WERI-Rb-1 (cell line): ENCODE results near the gene TNFAIP8.

Experiments
- DNase-seq: peaks from one replicate; pipeline ENCODE4 v3.0.0-alpha.2; 2020
- H3K27ac ChIP-seq: fragments of 250-450 bp; sonication (Bioruptor Pico); 2 replicates; pipeline ENCODE4 v1.5.1; 2020; ENCODE audit warnings: mild to moderate bottlenecking, moderate library complexity
- H3K27me3 ChIP-seq: fragments of 250-450 bp; sonication (Bioruptor Pico); 2 replicates; pipeline ENCODE4 v1.5.1; 2021; ENCODE audit warnings: mild to moderate bottlenecking, low read depth, moderate library complexity; ENCODE audit not compliant: insufficient read depth, severe bottlenecking
- H3K36me3 ChIP-seq: fragments of 250-450 bp; sonication (Bioruptor Pico); 2 replicates; pipeline ENCODE4 v1.5.1; 2020; ENCODE audit warnings: mild to moderate bottlenecking, moderate library complexity
- H3K4me3 ChIP-seq: 2 replicates; pipeline ENCODE4 v1.5.1; 2011; ENCODE audit warnings: low read depth, mild to moderate bottlenecking, control low read depth, low read length
- H3K9me3 ChIP-seq: fragments of 250-450 bp; sonication (Bioruptor Pico); 2 replicates; pipeline ENCODE4 v1.5.1; 2021; ENCODE audit warnings: mild to moderate bottlenecking, moderate library complexity; ENCODE audit not compliant: severe bottlenecking
- TF ChIP-seq, protein P1 (sequence below): IDR thresholded peaks from 2 replicates; pipeline ENCODE4 v1.5.1; 2011; ENCODE audit warnings: low read depth, mild to moderate bottlenecking, control low read depth, inconsistent platforms, low read length

TNFAIP8 gene

GRCh38 chr5:119361594-119362125, 5.8 kb downstream of the TNFAIP8 start:
- TF ChIP-seq, protein P1, sequence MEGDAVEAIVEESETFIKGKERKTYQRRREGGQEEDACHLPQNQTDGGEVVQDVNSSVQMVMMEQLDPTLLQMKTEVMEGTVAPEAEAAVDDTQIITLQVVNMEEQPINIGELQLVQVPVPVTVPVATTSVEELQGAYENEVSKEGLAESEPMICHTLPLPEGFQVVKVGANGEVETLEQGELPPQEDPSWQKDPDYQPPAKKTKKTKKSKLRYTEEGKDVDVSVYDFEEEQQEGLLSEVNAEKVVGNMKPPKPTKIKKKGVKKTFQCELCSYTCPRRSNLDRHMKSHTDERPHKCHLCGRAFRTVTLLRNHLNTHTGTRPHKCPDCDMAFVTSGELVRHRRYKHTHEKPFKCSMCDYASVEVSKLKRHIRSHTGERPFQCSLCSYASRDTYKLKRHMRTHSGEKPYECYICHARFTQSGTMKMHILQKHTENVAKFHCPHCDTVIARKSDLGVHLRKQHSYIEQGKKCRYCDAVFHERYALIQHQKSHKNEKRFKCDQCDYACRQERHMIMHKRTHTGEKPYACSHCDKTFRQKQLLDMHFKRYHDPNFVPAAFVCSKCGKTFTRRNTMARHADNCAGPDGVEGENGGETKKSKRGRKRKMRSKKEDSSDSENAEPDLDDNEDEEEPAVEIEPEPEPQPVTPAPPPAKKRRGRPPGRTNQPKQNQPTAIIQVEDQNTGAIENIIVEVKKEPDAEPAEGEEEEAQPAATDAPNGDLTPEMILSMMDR: no peak
- no peak overlapping the region for H3K27ac ChIP-seq
- H3K36me3 ChIP-seq: 0 out of 2 replicates have a peak, but pooled peaks cover 4% of the 10 kb centered on the region
- no peaks in the 10 kb centered on the region for H3K9me3 ChIP-seq
- no peak for DNase-seq
- H3K27me3 ChIP-seq: no peaks in the 10 kb centered on the region
- no peak overlapping the region for H3K4me3 ChIP-seq

- Histone ChIP-seq H3K27ac (no peak overlapping the region), H3K9me3 (no peaks in the 10 kb centered on the region), H3K4me3 (no peak overlapping the region), H3K27me3 (no peaks in the 10 kb centered on the region), H3K36me3 (0 out of 2 replicates have a peak, but pooled peaks cover 4% of the 10 kb centered on the region)
- TF ChIP-seq, protein P1: no peak
- no peak for DNase-seq
Observed at GRCh38 chr5:119362714-119363113, 6.9 kb downstream of the TNFAIP8 start.

DNA sequence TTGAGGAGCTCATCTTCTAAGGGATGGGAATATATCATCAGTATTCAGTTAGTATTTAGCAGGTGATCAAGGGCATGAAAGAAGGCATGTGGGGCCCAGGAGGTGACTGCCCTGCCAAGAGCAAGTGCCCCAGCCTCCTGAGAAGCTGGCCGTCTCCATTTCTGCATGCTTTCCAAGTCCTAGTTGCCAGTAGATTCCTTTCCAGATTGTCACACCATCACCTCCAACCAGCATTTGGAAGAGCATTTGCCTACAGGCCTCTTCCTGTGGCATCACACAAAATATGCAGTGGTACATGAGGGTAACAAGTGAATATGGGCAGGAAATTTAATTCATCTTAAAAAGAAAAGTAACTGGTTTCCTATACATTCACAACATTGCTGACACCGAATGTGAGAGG, 7.5 kb downstream of the TNFAIP8 start:
- Histone ChIP-seq H3K9me3 (no peaks in the 10 kb centered on the region), H3K36me3 (0 out of 2 replicates have a peak, but pooled peaks cover 4% of the 10 kb centered on the region), H3K4me3 (no peak overlapping the region), H3K27ac (no peak overlapping the region), H3K27me3 (no peaks in the 10 kb centered on the region)
- no peak for DNase-seq
- TF ChIP-seq, protein P1: no peak

DNA sequence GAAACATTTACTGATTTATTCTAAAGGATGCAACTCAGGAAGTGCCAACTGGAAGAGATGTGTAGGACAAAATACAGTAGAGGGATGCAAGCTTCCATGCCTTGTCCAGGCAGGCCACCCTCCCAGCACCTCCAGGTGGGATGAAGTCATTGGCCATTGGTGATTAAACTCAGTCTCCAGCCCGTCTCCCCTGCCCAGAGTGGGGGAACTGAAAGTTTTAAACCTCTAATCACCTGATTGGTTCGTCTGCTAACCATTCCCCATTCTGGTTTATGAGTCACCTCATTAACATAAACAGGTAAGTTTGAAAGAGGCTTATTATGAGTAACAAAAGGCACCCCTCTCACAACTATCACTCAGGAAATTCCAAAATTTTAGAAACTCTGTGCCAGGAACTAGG, 8.1 kb downstream of the TNFAIP8 start:
- Histone ChIP-seq H3K27me3 (no peaks in the 10 kb centered on the region), H3K36me3 (0 out of 2 replicates have a peak, but pooled peaks cover 4% of the 10 kb centered on the region), H3K27ac (no peak overlapping the region), H3K9me3 (no peaks in the 10 kb centered on the region), H3K4me3 (no peak overlapping the region)
- TF ChIP-seq, protein P1: no peak
- DNase-seq: no peak

DNA sequence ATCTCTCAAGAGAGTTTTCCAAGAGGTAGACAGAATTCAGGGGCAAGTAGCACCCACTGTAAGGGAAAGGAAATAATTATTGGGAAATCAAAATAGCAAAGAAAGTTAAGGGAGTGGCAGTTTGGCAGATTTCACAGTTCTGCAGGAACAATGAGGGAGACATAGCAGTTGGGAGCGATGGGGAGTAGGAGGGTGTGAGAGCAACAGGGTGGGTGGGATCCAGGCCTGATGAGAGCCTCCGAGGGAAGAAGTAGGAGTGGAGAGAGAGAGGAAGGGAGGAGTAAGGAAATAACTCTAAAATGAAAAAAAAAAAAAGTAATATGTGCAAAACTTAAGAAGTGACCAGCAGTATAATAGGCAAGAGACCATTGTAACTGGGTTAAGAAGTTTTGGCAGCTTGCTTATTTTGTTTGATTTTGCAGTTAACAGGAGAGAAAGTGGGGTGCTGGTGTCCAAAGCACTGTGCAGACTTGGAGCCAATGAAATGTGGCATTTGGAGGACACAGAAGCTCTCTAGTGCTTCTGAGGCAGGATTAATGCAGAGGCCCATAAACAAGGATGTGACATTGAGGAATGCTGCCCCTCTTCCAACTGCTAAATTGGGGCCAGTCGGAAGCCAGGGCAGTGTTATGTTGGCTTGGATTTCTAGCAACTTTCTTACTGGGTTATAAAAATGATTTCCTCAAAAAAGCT, 10.2 kb downstream of the TNFAIP8 start:
- no peak for DNase-seq
- Histone ChIP-seq H3K4me3 (no peak overlapping the region), H3K9me3 (no peaks in the 10 kb centered on the region), H3K27ac (no peak overlapping the region), H3K36me3 (no peaks in the 10 kb centered on the region), H3K27me3 (no peaks in the 10 kb centered on the region)
- TF ChIP-seq, protein P1: no peak

DNA sequence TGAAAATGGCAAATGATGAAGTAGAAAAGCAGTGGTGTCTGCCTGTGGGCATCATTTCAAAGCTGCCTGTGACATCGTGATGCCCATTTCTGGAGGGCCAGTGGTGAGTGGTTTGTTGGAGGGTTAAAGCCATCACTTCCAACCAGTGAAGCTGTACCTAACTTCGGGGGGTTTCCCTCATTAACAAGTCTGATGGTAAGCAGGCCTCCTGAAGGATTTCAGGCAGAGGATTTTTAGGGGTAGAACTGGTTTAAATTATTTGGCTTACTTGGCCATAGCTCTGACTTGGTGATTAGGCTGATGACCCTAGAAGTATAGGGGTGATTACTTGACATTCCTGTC, 10.7 kb downstream of the TNFAIP8 start:
- no peak for DNase-seq
- TF ChIP-seq, protein P1: no peak
- Histone ChIP-seq H3K4me3 (no peak overlapping the region), H3K27ac (no peak overlapping the region), H3K9me3 (no peaks in the 10 kb centered on the region), H3K36me3 (no peaks in the 10 kb centered on the region), H3K27me3 (no peaks in the 10 kb centered on the region)
